ENCODE data around the gene PTPRG.

- TF ChIP-seq POLR2A (IDR thresholded peaks at IDR 0.05; ENCODE audit: low read depth) (no peak), CTCF (IDR thresholded peaks at IDR 0.05) (no peak)
These were observed 442.5 kb downstream of the PTPRG start for GRCh38 chr3:62003835-62004234.

Data from esophagus muscularis mucosa (tissue), 3 donors.